GM18861 (cell line): ENCODE measurements around the gene AARS2.

Experiments
- ATAC-seq: cut with Tn5 transposase; IDR thresholded peaks from one replicate; pipeline ENCODE4 v1.9.1; 2021; ENCODE audit not compliant: unreplicated experiment

Gene AARS2

DNA sequence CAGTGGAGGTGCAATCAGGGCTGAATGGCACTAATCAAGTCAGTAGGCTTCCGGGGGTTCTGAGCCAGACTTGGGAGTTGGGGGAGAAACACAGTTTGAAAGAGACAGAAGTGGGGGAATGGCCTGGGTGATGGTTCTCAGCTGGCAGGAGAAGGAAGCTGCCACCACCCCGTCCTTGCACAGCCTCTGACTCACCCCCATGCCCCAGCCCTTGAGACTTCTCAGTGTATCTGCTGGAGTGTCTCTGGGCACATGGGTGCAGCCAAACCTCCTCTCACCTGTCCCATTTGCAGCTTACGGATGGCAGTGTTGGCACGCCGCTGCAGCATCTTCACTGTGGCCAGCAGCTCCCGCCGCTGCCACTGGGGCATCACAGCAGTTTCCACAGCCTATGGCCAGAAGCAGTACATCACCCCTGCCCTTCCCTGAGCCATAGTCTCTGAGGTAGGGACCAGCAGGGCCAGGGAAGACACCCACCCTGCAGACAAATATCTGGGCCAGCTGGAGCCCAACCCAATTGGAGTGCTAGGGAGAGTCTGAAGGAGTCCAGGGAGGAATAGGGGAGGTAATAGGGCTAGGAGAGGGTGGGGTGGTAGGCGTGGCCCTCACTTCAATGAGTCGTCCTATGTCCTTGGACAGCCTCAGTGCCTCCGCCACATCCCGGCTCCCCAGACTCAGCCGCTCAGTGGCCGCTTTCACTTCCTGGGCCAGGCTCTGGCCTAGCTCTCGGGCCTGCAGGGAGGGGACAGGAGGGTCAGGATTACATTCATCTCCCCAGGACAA, 11.2 kb downstream of the AARS2 start:
- no peak for ATAC-seq

DNA sequence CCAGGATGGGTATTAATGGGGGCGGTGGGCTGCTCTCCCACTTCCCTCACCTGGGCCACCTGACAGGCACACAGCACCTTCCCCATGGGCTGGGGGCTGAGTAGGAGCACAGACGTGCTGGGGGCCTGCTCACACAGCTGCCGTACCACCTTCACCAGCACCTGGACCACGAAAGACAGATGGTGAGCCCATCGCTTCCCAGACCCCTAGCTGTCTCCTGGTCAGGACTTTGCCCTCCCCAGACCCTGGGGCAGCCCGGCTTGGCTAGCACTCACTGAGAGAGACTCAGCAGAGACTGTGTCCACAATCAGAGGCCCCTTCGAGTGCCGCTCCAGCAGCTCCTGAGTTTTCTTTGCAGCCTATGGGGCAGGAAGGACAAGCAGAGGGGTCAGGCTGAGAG, 12.0 kb downstream of the AARS2 start:
- ATAC-seq = no peak

- no peak for ATAC-seq
Measured at GRCh38 chr6:44300292-44300823, 12.8 kb downstream of the AARS2 start.

DNA sequence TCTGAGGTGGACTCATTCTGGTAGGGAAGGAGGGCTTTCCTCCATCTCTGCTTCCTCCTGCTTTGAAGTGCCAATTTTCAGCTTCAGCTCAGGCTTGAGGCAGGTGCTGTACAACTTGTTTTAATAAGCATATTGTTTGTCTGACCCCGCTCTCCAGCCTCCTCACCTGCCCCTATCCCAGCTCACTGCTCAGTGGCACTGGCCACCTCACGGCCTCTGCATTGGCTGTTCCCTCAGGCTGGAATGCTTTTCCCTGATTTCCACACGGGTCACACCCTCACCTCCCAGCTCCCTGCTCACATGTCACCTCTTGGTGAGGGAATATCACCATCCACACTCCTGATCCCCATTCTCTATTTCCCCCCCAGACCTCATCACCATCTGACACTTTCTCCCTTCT, 14.3 kb downstream of the AARS2 start:
- no peak for ATAC-seq

GRCh38 chr6:44298055-44298803, 14.9 kb downstream of the AARS2 start:
- no peak for ATAC-seq

DNA sequence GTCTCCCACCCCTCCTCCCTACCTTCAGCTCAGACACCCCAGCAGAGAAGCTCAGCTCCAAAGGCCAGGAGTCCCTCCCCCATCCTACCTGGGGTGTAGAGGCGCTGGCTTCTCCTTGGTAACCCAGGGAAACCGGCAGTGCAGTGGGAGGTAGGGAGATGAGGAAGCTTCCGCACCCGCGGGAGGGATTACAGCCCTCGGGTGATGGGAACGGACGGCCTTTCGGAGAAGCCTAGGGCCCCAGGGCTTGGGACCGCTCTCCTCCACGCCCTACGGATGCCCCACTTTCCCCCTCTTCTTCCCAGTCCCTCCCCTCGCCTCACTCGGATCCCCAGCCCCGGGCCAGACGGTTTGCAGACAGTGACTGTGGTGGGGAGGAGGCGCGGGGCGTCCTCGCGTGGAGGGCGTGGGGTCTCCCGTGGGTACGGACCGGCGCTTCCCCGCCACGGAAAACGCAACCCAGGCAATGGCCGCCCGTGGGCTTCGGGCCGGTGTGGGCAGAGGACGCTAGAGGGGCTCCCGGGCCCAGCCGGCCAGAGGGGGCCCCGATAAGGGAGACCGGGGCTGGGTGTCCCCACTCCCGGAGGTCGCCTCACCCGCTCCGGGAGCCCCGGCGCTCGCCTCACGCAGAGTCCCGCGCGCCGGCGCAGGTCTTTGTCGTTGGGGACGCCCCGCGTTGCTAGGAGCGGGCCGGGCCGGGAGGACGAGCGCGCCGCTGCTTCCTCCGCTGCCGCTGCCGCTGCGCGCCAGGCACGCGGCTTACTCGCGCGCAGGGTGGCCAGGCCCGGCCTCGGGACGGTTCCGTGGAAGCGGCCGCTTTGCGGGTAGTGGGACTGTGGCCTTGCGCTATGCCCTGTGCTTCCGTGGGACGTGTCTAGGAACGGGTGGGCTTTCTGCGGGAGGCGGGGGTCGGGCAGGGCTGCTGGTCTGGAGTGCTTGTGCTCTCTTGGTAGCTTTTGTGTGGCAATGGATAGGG, 15.8 kb downstream of the AARS2 start:
- no peak for ATAC-seq

DNA sequence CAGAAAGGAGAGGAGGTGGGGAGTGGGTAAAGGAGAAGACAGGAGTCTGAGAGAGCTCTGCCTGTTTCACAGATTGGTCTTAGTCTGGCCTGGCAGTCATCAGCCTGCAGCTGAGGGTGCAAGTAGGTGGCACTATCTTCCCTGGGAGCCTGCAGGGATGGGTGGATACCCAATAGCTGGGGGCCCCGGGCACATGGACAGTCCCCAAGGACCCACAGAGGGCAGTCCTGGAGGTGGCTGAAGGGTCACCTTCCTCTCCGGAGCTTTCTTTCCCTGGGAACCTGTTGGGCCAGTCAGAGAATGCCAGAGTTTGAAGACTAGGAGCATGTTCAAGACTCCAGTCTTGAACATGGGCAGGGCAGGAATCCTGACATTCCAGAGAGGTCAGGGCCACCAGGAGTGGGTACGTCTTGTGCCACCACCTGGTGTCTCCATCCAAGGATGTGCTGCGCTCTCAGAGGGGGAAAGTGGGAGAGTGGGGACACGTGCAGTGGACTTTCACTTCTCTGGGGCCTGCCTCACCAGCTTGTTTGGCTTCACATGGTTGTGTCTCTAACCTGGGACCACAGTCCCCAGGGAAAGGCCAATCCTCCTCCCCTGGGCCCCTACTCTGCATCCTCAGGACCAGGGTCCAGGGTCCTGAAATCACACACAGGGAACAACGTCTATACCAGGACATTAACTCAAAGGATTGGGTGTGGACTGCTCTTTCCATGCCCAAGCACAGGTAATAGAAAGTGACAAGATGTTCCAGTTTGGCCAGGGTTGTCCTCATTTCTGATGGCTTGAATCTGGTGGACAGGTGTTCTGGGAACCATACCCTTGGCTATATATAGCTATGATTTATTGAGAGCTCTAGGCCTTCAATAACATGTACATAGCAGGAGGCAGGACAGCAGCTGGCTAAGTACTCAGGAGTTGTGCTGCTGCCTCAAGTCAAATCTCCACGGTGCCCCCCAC, 18.0 kb downstream of the AARS2 start:
- ATAC-seq = no peak

- no peak for ATAC-seq
Measured at GRCh38 chr6:44292661-44293365, 20.3 kb downstream of the AARS2 start.

GRCh38 chr6:44291841-44292240, 21.3 kb downstream of the AARS2 start:
- no peak for ATAC-seq

GRCh38 chr6:44289726-44290260, 23.4 kb downstream of the AARS2 start:
- no peak for ATAC-seq

DNA sequence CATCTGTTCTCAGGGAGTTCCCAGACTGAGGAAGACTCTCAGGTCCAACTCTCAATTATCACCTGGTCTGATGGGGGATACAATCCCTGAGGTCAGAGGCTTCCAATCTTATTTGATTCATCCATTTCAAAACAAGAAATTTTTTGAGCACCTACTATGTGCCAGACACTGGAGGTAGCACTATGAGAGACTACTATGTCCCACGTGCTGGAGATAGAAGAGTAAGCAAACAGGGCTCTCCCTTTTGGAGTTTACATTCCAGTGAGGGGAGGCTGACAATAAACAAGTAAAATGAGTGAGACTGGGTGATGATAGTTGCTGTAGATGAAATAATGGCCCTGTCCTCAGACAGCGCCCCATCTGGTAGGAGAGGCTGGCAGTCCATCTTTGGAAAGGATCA, 26.4 kb downstream of the AARS2 start:
- ATAC-seq = no peak

GRCh38 chr6:44286285-44286565, 26.9 kb downstream of the AARS2 start:
- no peak for ATAC-seq

DNA sequence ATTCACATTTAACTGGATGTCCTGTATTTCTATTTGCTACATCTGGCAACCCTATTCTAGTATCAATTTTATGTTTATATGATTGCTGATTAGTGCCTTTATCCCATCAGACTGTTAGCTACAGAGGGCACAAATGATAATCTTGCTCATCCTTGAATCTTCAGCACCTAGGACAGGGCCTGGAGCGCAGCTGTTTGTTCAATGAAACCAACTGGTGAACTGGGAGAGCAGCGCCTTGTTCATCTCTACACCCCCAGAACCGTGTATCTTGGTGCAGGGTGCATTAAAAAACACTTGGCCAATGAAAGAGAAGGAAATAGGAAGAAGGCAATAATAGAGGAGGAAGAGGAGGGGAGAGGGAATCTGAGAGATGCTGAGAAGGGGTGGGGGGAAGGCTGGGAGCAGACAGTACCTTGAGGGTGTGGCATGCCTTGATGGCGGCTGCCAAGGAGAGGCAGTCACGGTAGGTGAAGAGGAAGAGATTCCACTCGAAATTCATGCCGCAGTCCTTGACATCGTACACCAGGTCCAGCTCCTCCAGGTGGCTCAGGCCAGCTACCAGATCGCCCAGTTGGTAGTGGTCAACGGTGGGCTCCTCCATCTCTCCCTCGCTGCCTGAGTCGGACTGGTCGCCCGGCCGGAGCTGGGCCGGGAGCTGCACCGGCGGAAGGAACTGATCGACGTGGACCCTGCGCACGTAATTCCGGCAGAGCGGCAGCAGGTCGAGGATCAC, 27.4 kb downstream of the AARS2 start:
- ATAC-seq = no peak

DNA sequence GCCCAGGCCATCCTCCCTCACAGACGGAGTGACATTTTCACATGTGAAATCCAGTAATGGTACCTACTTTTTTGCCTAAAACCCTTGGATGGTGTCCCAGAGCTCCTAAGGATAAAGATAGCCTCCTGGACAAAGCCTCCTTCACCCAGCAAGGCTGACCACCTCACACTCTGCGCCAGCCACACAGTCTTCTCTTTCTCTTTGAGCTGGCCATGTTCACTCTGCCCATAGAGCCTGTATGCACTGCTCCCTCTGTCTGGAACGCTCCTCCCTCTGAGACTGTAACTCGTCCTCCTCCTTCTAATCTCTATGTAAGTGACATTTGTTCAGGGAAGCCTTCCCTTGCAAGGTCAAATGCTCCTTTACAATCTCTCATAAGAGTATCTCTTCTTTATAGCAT, 28.3 kb downstream of the AARS2 start:
- no peak for ATAC-seq

DNA sequence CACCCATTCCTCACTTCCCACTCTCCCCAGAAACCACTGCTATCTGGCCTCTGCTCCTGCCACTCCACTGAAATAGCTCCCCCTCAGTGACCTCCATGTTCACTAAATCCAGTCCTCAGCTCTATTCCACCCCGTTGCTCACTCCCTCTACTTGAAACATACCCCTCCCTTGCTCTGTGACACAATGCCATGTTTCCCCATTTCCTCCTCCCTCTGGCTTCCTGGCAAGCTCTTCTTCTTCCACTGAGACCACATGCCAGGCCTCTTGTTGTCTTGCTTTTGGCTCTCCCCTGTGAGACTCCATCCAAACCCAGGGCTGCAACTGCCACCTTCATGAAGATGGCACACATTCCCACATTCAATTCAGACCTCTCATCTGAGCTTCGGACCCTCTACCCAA, 29.0 kb downstream of the AARS2 start:
- ATAC-seq = no peak

- ATAC-seq = no peak
Measured at GRCh38 chr6:44278774-44279697, 34.1 kb downstream of the AARS2 start.

GRCh38 chr6:44278315-44278714, 34.8 kb downstream of the AARS2 start:
- no peak for ATAC-seq

DNA sequence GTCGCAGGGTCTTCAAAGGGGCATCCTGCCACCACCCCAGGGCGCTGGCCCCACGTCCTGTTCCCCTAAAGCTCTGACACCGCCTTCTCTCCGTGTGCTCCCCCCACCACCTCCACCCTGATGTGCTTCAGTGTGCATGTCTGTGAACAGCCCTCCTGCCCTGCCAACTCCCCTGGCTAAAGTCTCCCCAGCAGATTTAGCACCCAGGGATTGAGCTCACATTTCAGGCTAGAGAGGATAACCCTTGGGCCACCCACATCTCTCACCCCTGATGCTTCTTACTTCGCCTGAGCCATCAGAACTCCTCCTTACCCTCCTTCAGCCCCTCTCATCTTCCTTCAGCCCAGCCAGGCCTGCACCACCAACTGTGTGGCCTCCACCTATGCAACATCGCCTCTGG, 35.4 kb downstream of the AARS2 start:
- no peak for ATAC-seq
